Gastrocnemius medialis (tissue), 4 donors: Measurements from ENCODE around the gene FAM171A1. TPM values are rescaled to one million over a fixed set of nuclear protein-coding genes. Genes with fewer than 3 reads are reported as not detected.

ENCODE experiments used
- ATAC-seq, 2 donors: fragments of 150-250 bp; one replicate each; pipeline ENCODE4 v1.9.1; 2016
- DNase-seq, 2 donors: peaks; one replicate each; pipeline ENCODE4 v3.0.0-alpha.2; 2019
- H3K27ac ChIP-seq, 4 donors: fragments of 200-600 bp; sonication (generic); 1 replicate in 1 of 4; 2 replicates in 3 of 4; pipeline ENCODE4 v1.5.1; 2016 to 2018; ENCODE audit warnings: mild to moderate bottlenecking in 2 of 4, moderate library complexity in 1 of 4
- H3K27me3 ChIP-seq, 3 donors: fragments of 200-600 bp; sonication (generic) in 2 of 3; 1 replicate in 1 of 3; 2 replicates in 2 of 3; pipeline versions ENCODE4 v1.5.1 to v1.6.0; 2016 to 2019; ENCODE audit warnings: mild to moderate bottlenecking in 1 of 3, moderate library complexity in 1 of 3
- H3K36me3 ChIP-seq, 2 donors: fragments of 200-600 bp; sonication (generic) in 1 of 2; one replicate each; pipeline ENCODE4 v1.5.1; 2017 to 2018
- H3K4me1 ChIP-seq, 2 donors: fragments of 200-600 bp; sonication (generic) in 1 of 2; one replicate each; pipeline ENCODE4 v1.5.1; 2016 to 2017; ENCODE audit warnings: mild to moderate bottlenecking in 2 of 2
- H3K4me3 ChIP-seq, 4 donors: fragments of 200-600 bp; sonication (generic) in 3 of 4; 1 replicate in 1 of 4; 2 replicates in 3 of 4; pipeline ENCODE4 v1.5.1; 2016 to 2019; ENCODE audit warnings: mild to moderate bottlenecking in 2 of 4
- H3K9me3 ChIP-seq, 3 donors: fragments of 200-600 bp; sonication (generic) in 2 of 3; 1 replicate in 1 of 3; 2 replicates in 2 of 3; pipeline ENCODE4 v1.5.1; 2016 to 2019
- POLR2A ChIP-seq, 2 donors: fragments of 450-650 bp; IDR thresholded peaks; one replicate each; pipeline ENCODE4 v1.6.1; 2017; ENCODE audit warnings: antibody characterized with exemption in 2 of 2, mild to moderate bottlenecking in 2 of 2, moderate library complexity in 2 of 2
- in situ Hi-C, 4 donors: fragments of 200-750 bp; cut with MboI; loops; one replicate each; pipeline versions ENCODE4 v1.15.0 to v1.8.0; 2017; ENCODE audit warnings: low sequenced_read_pairs in 4 of 4
- intact Hi-C: fragments of 100-400 bp; cut with DNase I; formaldehyde crosslinking; loops from one replicate; pipeline ENCODE4 v1.15.1; 2023; ENCODE audit warnings: low total_unique reads
- total RNA-seq, 4 donors: library from RNA; depleted of rRNA; stranded (reverse); fragments of >200 nt; gene quantifications; one replicate each; pipeline versions ENCODE4 v1.1.0 to v1.2.3, GENCODE V29; 2016
- TF ChIP-seq, protein P1 (sequence below), 5 experiments: fragments of 450-650 bp in 3 of 5; fragments of 200-600 bp in 2 of 5; sonication (generic) in 2 of 5; IDR thresholded peaks in 4 of 5; conservative IDR thresholded peaks in 1 of 5; 1 replicate in 4 of 5; 2 replicates in 1 of 5; pipeline ENCODE4 v1.5.1; 2016 to 2019; ENCODE audit warnings: antibody characterized with exemption in 5 of 5, mild to moderate bottlenecking in 3 of 5, moderate library complexity in 3 of 5

The FAM171A1 gene
- total RNA-seq, 4 donors from 2014 or later: 2.1 to 5.6 (median 4.3) TPM

DNA sequence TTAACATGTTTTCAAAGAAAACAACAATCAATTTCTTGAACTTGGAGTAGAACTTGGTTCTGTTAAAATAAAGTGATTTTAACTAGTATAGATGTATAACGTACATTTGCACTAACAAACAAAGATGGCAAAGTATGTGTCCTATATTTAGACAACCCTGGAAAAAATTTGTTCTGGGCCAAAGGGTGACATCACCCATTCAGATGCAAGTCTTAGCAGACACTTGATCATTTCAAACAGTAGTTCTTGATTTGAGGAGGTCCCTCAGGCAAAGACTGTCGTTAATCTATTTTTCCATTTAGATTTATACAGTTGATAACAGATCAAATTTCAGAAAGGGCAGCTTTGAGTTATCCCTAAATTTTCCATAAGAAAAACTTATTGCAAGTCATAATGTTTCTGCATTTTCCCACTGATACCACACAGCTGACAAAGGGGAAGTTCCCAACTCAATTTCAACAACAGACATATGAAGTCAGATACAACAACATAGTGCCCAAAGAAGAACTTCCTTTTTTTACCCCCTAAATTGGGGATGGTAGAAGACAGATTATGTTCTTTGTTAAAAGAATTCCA is 207.7 kb downstream of the FAM171A1 start:
- ATAC-seq (no peak), DNase-seq (no peak)
- Histone ChIP-seq H3K9me3 (no peaks in the 10 kb centered on the region), H3K27me3 (no peaks in the 10 kb centered on the region), H3K4me3 (no peak overlapping the region), H3K27ac (no peak overlapping the region), H3K36me3 (no peaks in the 10 kb centered on the region), H3K4me1 (peaks cover 22 to 26% of the 10 kb centered on the region in 2 donors)
- intact Hi-C loops (no loop called here), in situ Hi-C loops (loop anchor here in 1 of 4 donors (25.0 kb wide), 1 partner anchor 1649 kb away; the partner anchor contains the start of gene RSU1)
- TF ChIP-seq, protein P1, sequence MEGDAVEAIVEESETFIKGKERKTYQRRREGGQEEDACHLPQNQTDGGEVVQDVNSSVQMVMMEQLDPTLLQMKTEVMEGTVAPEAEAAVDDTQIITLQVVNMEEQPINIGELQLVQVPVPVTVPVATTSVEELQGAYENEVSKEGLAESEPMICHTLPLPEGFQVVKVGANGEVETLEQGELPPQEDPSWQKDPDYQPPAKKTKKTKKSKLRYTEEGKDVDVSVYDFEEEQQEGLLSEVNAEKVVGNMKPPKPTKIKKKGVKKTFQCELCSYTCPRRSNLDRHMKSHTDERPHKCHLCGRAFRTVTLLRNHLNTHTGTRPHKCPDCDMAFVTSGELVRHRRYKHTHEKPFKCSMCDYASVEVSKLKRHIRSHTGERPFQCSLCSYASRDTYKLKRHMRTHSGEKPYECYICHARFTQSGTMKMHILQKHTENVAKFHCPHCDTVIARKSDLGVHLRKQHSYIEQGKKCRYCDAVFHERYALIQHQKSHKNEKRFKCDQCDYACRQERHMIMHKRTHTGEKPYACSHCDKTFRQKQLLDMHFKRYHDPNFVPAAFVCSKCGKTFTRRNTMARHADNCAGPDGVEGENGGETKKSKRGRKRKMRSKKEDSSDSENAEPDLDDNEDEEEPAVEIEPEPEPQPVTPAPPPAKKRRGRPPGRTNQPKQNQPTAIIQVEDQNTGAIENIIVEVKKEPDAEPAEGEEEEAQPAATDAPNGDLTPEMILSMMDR (IDR thresholded peaks at IDR 0.05 in 4 of 5, conservative IDR thresholded peaks at IDR 0.05 in 1 of 5): no peak
- TF ChIP-seq POLR2A (IDR thresholded peaks at IDR 0.05): no peak

Other genes with a start within 250 kb of the FAM171A1 start
- gene NMT2, start 202.6 kb downstream of the FAM171A1 start, total RNA-seq: 10 to 100 TPM in 1 of 4 donors, 1 to 10 TPM in 3; 6.0 to 10.3 (median 8.2) TPM